Fibroblast of mammary gland (primary cell): ENCODE results near the gene CCSER1.

Experiments used
- DNase-seq: peaks from one replicate; pipeline ENCODE4 v3.0.0-alpha.2; 2010; ENCODE audit warnings: low read depth
- H3K4me3 ChIP-seq: 2 replicates; pipeline ENCODE4 v1.5.1; 2011; ENCODE audit warnings: low read depth, mild to moderate bottlenecking, low read length, moderate library complexity; ENCODE audit not compliant: control insufficient read depth
- TF ChIP-seq, protein P1 (sequence below): conservative IDR thresholded peaks from 2 replicates; pipeline ENCODE4 v1.5.1; 2011; ENCODE audit warnings: low read depth, low read length, inconsistent platforms; ENCODE audit not compliant: control insufficient read depth, insufficient read depth

Gene CCSER1

DNA sequence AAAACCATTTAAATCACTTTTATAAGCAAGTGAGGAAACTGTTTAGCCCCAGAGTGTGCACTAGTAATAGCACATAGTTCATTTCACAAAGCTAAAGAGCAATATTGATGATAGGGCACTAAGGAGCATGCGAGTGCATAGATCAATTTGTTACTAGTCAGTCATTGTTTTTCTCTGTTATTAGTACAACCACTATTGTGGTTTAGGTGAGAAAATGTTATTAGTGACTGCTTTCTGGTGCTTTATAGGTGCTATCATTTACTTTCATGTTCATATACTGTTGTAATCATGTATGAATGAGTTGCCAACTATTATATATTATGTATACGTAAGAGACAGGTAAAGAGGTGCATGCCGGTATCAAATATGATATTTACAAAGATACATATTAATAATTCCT lies 113.8 kb downstream of the CCSER1 start:
- TF ChIP-seq, protein P1, sequence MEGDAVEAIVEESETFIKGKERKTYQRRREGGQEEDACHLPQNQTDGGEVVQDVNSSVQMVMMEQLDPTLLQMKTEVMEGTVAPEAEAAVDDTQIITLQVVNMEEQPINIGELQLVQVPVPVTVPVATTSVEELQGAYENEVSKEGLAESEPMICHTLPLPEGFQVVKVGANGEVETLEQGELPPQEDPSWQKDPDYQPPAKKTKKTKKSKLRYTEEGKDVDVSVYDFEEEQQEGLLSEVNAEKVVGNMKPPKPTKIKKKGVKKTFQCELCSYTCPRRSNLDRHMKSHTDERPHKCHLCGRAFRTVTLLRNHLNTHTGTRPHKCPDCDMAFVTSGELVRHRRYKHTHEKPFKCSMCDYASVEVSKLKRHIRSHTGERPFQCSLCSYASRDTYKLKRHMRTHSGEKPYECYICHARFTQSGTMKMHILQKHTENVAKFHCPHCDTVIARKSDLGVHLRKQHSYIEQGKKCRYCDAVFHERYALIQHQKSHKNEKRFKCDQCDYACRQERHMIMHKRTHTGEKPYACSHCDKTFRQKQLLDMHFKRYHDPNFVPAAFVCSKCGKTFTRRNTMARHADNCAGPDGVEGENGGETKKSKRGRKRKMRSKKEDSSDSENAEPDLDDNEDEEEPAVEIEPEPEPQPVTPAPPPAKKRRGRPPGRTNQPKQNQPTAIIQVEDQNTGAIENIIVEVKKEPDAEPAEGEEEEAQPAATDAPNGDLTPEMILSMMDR = no peak
- no peak overlapping the region for H3K4me3 ChIP-seq
- DNase-seq = no peak

DNA sequence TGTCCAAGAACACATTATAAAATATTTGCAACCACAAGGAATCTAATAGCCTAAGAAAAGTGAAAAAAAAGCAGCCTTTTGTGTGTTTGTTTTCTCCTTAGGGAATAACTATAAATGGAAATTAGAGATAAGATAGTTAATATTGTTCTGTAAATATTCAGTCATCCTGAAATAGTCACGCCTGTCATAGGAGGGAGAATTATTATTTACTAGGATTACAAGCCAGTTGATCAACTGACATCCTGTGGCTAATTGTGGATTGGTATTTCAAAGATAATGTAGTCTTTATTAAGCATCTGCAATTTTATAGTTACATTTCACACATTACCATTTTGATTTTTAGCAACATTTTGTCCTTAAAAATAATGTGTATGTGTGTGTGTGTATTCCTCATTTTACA lies 118.6 kb downstream of the CCSER1 start:
- DNase-seq = no peak
- H3K4me3 ChIP-seq = no peak overlapping the region
- TF ChIP-seq, protein P1 = no peak

DNA sequence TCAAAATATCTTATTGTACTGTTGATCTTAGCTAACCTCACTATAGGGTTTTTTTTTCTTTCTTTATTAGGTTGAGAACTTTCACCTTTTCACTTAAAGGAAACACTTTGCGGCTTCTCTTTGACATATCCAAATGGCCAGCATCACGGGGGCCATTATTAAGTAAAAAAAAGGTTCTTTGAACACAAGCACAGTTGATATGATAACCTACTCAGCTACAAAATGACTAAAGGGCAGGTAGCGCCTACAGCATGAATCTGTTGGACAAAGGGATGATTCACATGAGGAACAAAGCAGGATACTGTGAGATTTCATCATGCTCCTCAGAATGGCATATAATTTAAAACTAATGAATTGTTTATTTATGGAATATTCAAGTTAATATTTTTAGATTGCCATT lies 119.6 kb downstream of the CCSER1 start:
- TF ChIP-seq, protein P1 = no peak
- DNase-seq = no peak
- no peak overlapping the region for H3K4me3 ChIP-seq

DNA sequence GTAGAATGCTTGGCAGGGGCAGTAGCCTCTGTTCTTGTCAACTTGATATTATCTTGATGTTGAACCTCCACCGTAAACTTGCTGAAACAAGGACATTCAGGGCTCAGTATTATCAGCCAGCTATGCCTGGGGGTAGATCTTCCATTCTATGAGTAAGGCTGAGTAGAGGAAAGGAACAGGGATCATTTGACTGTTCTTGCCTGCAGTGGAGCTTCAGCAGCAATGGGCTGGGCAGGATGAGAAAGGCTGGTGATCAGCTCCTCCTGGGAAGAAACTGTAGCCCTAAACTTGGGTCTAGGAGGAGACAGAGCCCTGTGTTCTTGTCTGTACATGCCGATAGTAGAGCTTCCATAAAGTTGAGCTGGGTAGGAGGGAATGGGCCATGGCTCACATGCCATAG lies 127.2 kb downstream of the CCSER1 start:
- DNase-seq = no peak
- TF ChIP-seq, protein P1 = no peak
- H3K4me3 ChIP-seq = no peak overlapping the region

DNA sequence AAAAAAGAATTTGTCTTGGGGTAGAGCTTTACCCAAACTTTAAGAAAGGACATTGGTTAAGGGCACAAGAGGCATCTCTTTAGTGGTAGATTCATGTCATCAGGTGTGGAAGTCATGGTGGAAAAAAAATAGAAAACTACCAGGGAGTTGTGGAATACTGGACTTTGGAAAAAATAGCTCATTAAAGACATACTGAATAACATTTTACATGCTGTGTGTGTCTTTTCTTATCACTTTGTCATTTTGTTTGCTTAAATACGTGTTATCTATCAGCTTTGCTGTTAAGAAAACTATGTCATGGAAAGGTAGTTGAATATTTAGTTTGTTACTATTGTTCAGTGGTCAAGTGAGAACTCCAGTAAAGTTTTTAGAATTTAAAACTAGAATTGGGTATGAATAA lies 147.0 kb downstream of the CCSER1 start:
- no peak for DNase-seq
- no peak overlapping the region for H3K4me3 ChIP-seq
- TF ChIP-seq, protein P1 = no peak

DNA sequence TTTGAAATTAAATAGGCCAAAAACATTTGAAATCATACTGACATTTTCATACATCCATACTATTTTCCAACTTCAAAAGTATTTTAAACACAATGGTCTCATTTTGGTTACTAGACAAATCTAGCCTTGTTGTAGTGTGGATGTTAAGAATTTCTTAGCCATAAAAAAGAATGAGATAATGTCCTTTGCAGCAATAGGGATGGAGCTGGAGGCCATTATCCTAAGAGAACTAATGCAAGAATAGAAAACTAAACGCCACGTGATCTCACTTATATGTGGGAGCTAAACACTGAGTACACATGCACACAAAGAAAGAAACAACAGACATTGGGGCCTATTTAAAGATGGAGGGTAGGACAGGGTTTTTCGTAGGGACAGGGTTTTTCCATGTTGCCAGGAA lies 153.8 kb downstream of the CCSER1 start:
- DNase-seq = no peak
- no peak overlapping the region for H3K4me3 ChIP-seq
- TF ChIP-seq, protein P1 = no peak
